NT2/D1 (cell line): Measurements from ENCODE around the gene ABHD3.
"Not testable (repeated sequence)": the region's sequence is repeated elsewhere in the genome, so short reads cannot be mapped to it uniquely, and the experiment has no call there.

ENCODE experiments used
- SUZ12 ChIP-seq: IDR thresholded peaks from 2 replicates; pipeline ENCODE4 v1.6.1; 2011; ENCODE audit not compliant: insufficient read length, insufficient read depth; ENCODE audit errors: extremely low read depth
- YY1 ChIP-seq: IDR thresholded peaks from 2 replicates; pipeline ENCODE4 v1.6.1; 2011; ENCODE audit not compliant: insufficient read length, insufficient read depth

DNA sequence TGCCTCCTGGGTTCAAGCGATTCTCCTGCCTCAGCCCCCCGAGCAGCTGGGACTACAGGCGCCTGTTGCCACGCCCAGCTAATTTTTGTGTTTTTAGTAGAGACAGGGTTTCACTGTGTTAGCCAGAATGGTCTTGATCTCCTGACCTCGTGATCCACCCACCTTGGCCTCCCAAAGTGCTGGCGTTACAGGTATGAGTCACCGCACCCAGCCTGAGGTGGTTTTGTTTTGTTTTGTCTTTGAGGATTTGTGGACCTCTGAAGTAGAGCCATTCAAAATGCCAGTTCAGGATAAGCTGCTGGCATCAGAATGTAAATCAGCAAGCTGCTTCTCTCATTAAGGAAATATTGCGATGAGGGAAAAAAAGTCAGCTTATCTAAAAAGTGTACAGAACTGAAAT lies 29.2 kb downstream of the ABHD3 start:
- TF ChIP-seq YY1, SUZ12: not testable (repeated sequence)
